ENCODE data around the gene AMH. TPM values are rescaled to one million over a fixed set of nuclear protein-coding genes. Genes with fewer than 3 reads are reported as not detected.

Gene AMH
- total and polyA plus RNA-seq, 2 of the 13 experiments (the other 11 are each of a cell fraction or from before 2014, with no cell fraction given) = 0.03 to 0.18 TPM

GRCh38 chr19:2273356-2274184 is 24.4 kb downstream of the AMH start (continued):
- 0 out of 2 replicates have a peak, but pooled peaks have one; percentile 62 for TF ChIP-seq E2F1 (CRISPR knock-in tag; IDR thresholded peaks at IDR 0.05)
- no peak for TF ChIP-seq SP4 (CRISPR knock-in tag; IDR thresholded peaks at IDR 0.05)
- peak; percentile 33 for TF ChIP-seq RARA (CRISPR knock-in tag; IDR thresholded peaks at IDR 0.05)
- TF ChIP-seq TMF1 (CRISPR knock-in tag; IDR thresholded peaks at IDR 0.05; ENCODE audit: low read depth) = no peak
- TF ChIP-seq GFI1 (CRISPR knock-in tag; IDR thresholded peaks at IDR 0.05; ENCODE audit: borderline replicate concordance) = no peak; the same call in 1 of the 2 replicates
- peak; percentile 100 for TF ChIP-seq KDM2A (CRISPR knock-in tag; IDR thresholded peaks at IDR 0.05; ENCODE audit: borderline replicate concordance, low read depth)
- no peak for TF ChIP-seq ZNF343 (CRISPR knock-in tag; IDR thresholded peaks at IDR 0.05)
- TF ChIP-seq NFIB (CRISPR knock-in tag; IDR thresholded peaks at IDR 0.05; ENCODE audit: borderline replicate concordance) = no peak
- TF ChIP-seq SMYD3 (CRISPR knock-in tag; IDR thresholded peaks at IDR 0.05) = no peak
- no peak; the same call in 1 of the 2 replicates for TF ChIP-seq SNAPC4 (CRISPR knock-in tag; IDR thresholded peaks at IDR 0.05)
- peak; percentile 71; the same call in 1 of the 2 replicates for TF ChIP-seq ZNF253 (CRISPR knock-in tag; IDR thresholded peaks at IDR 0.05; ENCODE audit: borderline replicate concordance)
- no peak for TF ChIP-seq ZNF546 (CRISPR knock-in tag; conservative IDR thresholded peaks at IDR 0.05)
- peak; percentile 69 for TF ChIP-seq MED1 (CRISPR knock-in tag; IDR thresholded peaks at IDR 0.05)
- TF ChIP-seq ZNF589 (CRISPR knock-in tag; conservative IDR thresholded peaks at IDR 0.05) = no peak
- 0 out of 2 replicates have a peak, but pooled peaks have one; percentile 29 for TF ChIP-seq ZNF616 (CRISPR knock-in tag; IDR thresholded peaks at IDR 0.05; ENCODE audit: low read depth)
- no peak; the same call in 1 of the 2 replicates for TF ChIP-seq HOXA5 (CRISPR knock-in tag; IDR thresholded peaks at IDR 0.05)
- no peak for TF ChIP-seq CBX1 (IDR thresholded peaks at IDR 0.05; ENCODE audit: low read depth)
- TF ChIP-seq HOXD1 (CRISPR knock-in tag; IDR thresholded peaks at IDR 0.05) = 0 out of 2 replicates have a peak, but pooled peaks have one; percentile 34
- TF ChIP-seq ZNF710 (CRISPR knock-in tag; IDR thresholded peaks at IDR 0.05; ENCODE audit: borderline replicate concordance) = peak; percentile 32; the same call in 1 of the 2 replicates

Measured in HepG2 (cell line).